ENCODE data around the gene POMT2.

The POMT2 gene

GRCh38 chr14:77240336-77240915 is 80.3 kb downstream of the POMT2 start:
- no peak for DNase-seq (ENCODE audit: low read depth)

- DNase-seq (ENCODE audit: low read depth): no peak
Measured at GRCh38 chr14:77239412-77239811, 81.3 kb downstream of the POMT2 start.

DNA sequence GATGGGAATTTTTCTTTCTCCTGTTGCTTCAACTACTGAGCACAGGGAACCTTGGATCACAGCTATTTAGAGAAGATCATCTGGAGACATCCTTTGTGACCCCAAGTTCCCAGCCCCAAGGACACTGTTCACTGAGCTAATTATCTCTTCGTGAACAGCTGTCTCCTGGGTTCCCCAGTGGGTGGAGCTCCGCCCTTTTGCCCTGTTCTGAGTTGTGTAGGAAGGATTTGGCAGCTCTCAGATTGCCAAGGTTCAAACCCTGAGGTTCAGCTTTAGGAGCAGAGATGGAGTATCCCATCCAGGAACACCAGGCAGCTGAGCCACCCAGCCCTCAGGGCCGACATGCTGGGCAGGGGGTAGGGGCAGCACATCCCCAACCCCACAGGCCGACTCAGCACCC is 81.7 kb downstream of the POMT2 start:
- no peak for DNase-seq (ENCODE audit: low read depth)

- DNase-seq (ENCODE audit: low read depth): no peak
Measured at GRCh38 chr14:77238356-77238755, 82.3 kb downstream of the POMT2 start.

- no peak for DNase-seq (ENCODE audit: low read depth)
Measured at GRCh38 chr14:77236814-77237213, 83.9 kb downstream of the POMT2 start.

DNA sequence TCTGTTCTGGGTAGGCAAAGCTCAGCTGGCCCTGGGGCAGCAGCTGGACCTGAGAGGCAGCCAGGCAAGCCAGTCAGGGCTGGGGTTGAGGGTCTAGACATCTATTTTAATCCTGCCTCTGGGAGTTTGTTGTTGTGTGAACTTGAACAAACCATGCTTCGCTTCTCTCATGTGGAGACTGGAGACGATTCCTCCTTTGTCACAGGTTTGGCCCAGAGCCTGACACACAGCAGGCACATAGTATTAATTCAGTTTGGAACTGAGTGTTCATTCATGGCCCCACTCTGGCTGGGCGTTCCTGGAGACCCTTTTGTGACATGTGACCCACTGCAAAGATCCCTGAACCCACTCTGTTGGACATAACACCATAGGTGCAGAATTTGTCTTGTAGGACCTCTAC is 89.0 kb downstream of the POMT2 start:
- no peak for DNase-seq (ENCODE audit: low read depth)

DNA sequence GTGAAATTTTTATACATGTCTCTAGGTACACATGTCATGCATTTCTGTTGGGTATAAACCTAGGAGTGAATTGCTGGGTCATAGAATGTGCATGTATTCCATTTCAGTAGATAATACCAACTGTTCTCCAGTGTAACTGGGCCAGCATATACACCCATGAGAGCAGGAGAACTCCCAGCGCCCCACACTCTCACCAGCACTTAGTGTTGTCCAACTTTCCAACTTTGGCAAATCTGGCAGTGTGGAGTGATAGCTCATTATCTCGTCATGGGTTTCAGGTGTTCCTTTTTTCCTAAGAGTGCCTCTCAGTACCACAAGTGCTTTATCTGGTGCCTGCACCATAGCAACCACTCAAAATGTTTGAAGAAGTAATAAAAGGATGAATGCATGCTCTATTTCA is 89.8 kb downstream of the POMT2 start:
- DNase-seq (ENCODE audit: low read depth): no peak

DNA sequence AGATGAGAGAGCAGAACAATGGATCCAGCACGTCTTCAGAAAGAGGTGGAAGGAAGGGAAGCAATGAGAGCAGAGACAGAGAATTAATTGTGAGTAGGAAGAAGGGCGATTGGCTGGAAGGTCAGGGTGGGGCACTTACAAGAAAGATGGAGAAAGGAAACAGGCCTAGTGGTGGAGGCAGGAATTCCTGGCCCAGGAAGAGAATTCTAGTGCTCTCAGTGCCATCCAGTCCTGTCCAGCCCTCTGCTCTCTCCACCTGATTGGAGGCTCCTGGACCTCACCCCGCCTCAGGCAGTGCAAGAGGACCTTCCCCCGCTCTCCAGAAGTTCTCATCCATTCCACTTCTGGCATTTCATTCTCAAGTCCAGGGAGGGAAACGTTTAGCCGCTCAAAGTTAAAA is 92.6 kb downstream of the POMT2 start:
- no peak for DNase-seq (ENCODE audit: low read depth)

- DNase-seq (ENCODE audit: low read depth): no peak
Measured at GRCh38 chr14:77225892-77226557, 94.7 kb downstream of the POMT2 start.

DNA sequence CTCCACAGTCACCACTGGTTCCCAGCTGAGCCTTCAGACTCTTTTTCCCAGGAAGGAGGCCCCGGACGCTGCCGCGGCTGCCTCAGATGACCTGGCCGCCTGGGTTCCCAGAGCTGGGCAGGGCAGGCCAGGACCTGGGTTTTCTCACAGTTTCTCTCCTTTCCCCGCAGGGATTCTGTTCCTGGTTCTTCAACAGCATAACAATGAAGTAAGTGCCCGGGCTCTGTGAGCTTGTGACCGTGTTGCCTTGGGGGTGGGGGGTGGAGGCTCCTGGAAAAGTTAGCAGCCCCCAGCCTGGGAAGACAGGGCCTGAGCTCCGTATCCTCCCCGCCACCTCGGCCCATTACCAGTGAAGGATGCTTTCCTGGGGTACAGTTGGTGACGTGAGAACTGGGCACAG is 95.4 kb downstream of the POMT2 start:
- no peak for DNase-seq (ENCODE audit: low read depth)
